DMS53 treated with DMSO at 0.1 percent for 48 hours (cell line): ENCODE data around the gene GSDMA.

ENCODE experiments used
- DNase-seq: peaks from one replicate; lab custom pipeline; 2025; ENCODE audit not compliant: unreplicated experiment; lab: John Stamatoyannopoulos, UW

GSDMA gene

DNA sequence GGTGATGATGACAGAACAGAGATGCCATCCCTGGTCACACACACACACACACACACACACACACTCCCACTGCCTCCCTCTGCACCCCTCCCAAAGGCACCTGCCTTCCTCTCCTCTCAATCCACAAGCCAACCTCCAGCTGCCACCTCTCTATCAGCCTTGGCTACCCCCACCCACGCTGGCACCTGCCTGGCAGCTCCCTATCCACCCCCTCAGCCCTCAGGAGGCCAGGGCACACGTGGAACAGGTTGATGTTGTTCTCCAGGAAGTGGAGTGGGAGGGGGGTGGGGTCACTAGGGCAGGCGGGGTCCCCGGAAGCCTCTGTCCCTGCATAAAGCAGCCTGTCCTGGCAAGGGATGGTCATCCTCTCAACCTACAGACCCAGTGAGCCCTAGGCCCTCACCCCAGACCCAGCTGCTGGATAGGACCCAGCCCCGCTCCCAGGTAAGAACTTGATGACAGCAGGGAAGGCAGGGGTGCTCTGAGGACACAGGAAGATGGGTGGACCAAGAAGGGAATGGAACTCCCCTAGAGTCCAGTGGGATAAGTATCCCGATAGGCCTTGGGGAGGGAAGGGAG lies at the start of gene GSDMA:
Gene GSDMA, plus strand, starts transcription at position 363 of the 579 bp plus-strand sequence. CDS start 2,684 bp downstream, outside the sequence.
- DNase-seq = peak; percentile 43

DNA sequence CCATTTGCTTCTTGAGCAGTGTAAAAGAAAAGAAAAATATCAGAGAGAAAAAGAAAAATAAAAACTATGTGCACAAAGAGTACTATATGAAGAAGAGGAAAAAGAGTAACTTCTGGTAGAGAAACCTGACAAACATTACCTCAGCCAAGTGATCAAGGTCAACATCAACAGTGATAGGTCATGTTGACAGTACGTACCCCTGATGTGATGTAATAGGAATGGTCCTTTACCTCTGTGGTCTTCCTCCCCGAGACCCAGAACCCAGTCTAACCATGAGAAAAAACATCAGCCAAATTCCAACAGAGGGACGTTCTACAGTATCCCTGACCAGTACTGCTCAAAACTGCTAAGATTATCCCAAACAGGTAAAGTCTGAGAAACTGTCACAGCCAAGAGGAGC lies 48.8 kb upstream of the GSDMA start:
- DNase-seq = no peak

GRCh38 chr17:39915559-39915958 lies 47.2 kb upstream of the GSDMA start:
- no peak for DNase-seq

DNA sequence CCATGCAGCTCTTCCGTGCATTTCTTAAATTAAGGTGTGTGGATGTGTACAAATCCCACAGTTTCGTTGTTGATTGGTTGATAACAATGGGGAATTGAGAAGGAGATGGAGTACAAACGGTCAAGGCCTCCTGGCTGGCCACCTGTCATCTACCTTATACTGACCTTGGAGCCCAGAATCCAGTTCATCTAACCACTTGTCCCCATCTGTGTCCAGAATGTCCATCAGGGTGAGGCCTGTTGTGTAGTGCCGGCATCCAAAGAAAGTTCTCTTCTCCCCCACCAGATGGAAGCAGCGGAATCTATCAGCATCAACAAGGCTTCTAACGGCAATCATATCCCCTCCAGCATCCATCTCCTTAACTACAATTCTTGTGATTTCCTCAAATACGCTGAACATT lies 45.9 kb upstream of the GSDMA start:
- DNase-seq = no peak

DNA sequence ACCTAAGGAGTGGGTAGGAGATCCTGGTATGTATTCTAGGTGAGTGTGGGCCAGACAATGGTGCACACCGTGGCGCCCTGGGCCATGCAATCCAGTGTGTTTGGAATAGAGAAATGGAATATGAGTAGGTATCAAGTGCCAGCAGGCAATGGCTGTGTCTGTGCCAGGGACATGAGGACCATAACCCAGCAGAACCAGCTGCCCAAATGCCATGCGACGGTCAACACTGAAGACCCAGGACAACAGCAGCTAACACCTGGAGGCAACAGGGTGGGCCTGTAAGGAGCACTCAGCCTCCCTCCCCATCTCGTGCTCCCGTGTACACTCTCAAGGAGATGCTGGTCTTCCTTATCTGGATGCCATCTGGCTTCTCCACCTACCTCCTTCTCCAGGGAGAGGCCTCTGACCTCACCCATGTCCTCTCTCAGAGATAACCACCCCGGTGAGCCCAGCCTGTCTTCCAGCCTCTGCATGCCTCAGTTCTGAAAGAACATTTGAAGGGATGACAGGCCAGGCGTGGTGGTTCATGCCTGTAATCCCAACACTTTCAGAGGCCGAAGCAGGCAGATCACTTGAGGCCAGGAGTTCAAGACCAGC lies 43.6 kb upstream of the GSDMA start:
- DNase-seq = no peak

DNA sequence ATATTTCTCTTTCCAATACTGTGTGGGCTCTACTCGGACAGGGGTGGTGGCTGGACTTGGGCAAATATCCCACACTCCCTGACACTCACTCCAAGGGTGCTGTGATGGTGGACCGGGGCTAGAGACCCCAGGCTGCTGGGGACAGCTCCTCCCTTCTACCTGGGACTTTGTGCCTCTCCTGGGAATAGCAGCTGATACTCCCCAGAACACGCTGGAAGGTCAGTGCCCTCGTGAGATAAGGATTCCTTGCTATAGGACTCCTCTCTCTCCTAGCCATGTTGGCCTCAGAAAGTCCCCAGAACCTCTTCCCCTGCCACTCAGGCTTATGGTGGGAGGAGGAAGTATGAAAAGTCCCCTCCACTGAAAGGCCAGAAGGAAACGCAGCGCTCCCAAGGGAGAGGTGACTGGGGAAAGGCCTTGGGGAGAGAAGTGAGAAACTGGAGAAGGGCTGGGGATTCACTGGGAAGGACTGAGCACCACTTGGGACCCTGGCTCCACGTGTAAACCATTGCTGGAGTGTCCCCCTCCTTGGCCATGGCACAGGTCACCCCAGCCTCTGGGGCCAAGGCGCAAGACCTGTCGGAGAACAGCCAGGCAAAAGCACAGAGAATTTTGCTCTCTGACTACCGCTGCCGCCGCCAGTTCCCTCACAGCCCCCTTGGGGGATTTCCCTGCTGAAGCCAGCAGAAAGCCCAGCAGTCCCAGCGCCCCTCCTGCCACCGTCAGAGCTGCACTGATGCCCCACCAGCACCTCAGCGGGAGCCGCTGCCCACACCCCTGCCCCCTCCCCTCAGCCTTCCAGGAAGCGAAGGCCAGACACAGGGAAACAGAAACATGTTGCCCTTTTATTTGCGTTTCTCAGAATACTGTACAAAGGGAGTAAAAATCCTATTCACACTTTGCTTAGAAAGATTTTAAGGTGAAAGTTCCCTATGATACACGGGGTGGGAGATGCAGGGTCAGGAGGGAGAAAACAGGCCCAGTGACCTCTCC lies 42.3 kb upstream of the GSDMA start:
- no peak for DNase-seq

DNA sequence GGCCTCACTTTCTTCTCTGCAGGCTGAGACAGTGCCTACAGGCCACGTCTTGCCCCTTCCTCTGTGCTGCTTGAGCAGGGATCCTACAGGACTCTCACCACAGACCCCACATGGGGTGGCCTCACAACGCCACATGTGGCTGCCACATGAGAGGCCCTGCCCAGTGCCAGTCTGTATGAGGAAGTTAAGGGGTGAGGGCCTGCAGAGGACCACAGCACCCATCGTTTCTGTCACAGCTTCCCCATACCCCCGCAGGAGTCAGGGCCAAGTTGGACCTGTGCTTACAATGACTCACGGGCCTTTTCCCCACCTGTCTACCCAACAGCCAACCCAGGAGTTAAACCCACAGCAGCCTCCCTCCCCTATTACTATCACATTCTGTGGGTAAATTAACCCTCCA lies 41.5 kb upstream of the GSDMA start:
- no peak for DNase-seq

DNA sequence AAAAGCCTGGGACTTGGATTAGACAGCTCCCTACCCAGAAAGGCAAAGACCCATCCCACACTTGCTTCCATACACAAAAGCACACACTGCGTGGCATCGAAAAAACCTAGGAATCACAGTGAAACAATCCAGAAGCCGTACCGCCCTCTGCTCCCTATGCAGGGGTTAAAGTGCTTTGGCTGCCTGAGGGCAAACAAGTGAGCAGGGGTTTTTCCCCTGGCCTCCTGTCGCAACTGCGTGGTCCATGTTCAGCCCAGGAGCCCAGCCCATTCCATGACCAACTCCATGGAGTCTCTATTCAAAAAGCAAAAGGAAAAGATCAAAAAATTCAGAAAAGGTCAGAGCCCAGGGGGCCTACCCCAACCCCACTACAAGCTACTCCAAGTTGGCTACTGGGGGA lies 40.8 kb upstream of the GSDMA start:
- DNase-seq = no peak

GRCh38 chr17:39923230-39923629 lies 39.6 kb upstream of the GSDMA start:
- DNase-seq = no peak

GRCh38 chr17:39923836-39924690 lies 38.7 kb upstream of the GSDMA start:
- DNase-seq = no peak

DNA sequence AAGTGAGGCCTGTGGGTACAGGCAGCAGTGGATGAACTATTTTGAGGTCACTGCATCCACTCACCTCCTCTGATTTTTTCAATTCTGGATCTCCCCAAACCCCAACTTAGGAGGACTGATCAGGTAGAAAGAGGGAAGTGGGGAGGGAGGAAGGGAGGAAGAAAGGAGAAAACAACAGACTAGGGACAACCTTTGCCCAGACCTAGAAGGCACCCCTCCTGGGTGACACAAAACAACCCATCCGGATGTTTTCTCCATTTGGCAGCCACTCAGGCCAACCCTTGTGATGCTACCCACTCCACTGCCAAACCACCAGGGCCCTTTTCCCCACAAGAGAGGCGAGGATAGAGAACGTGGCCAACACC lies 38.1 kb upstream of the GSDMA start:
- DNase-seq = no peak

DNA sequence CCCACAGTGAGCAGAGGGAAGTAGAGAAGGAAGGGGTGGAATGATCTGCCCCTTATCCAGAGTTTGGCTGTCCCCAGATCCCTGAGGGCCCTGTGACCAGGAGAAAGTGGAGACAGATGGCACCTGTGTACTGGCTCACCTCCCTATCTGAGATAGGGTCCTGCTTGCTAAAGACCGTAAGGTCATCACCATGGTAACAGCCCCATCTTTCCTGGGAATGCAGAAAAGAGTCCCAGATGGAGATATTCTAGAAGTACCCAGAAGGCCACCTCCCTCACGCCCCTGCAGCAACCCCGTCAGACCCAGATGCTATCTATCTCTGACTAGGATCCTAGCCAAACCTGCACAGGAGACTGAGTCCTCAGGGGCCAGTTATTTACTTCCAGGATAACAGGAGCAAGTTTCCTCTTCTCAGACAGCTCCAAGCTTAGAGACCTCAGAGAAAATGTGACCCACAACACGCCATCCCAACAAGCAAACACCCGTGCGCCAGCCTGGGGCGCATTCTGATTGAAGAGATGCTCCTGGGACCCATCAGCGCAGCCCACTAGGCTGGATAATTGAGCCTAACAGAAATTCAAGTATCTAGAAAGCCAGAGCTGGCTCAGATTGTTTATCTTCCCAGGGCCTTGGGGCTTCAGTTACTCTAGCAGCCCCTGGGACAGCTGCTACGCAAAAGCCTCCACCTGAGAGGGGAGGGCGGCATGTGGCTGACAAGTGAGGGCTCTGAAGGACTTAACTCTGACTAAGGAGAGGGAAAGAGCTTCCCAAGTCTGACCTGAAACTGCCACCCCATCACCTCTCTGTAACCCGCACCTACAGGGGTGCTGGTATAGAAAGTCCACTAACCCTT lies 37.3 kb upstream of the GSDMA start:
- DNase-seq = no peak

GRCh38 chr17:39926135-39926587 lies 36.6 kb upstream of the GSDMA start:
- DNase-seq = no peak

DNA sequence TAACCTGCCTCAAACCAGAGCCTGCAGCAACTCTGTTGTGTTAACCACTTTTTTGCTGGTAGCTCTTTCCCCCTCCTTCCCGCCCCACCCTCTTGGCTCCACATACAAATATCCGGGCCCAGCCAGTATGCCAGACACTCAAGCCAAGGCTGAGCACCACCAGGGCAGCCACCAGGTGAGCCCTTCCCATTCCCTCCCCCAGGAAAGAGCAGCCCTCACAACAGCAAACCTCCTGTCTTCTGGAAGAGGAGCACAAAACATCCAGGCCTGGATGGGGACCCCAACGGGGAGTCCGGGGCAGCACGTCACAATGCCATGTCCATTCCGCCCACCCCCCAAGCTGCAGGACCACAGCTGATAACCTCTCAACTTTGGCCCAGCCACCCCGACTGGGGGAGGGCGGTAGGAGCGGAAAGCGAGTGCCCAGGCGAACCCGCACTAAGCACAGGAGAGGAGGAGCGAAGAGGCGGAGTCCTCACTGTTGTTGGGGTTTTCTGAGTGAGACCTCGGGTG lies 36.2 kb upstream of the GSDMA start:
- no peak for DNase-seq

DNA sequence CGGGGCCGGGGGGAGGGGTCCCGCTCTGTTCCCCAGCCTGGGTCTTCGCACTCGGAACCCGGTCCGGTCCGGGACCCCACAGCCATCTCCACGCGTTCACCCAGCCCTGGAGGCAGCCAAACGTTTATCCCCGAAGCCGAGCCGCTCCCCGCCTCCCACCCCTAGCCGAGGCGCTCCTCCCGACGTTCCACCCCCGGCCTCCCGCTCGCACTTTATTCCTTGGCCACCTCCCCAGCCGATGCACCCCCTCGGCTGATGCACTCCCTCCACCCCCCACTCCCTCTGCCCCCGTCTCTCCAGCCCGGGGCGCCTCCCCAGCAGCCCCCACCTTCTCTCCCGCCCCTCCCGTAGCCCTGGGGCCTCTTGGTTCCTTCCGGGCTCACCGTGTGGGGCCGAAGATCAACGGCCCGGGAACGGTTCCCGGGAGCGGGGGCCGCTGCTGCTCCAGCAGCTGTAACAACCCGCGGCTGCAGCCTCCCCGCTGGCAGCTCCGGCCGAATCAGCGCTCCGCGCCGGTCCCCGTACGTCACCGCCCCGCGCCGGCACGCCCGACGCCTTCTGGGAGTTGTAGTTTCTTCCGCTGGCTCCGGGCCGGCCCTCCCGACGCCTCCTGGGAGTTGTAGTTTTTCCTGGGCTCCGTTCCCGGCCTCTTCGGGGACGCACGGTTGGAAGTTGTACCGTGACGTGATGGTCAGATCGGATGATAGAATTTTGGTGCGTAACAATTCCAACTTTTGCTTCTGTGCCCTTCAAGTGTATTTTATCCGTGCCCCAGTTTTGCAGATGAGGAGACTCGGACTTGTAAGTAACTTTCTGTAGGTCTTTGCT lies 35.5 kb upstream of the GSDMA start, which contains the start of the genes LRRC3C and ORMDL3:
Gene LRRC3C, plus strand, starts transcription at position 632 of the 828 bp plus-strand sequence. CDS start 13,792 bp downstream, outside the sequence.
Gene ORMDL3, minus strand, starts transcription at position 501 of the 828 bp plus-strand sequence. CDS start 3,398 bp downstream, outside the sequence.
- peak; percentile 63 for DNase-seq

DNA sequence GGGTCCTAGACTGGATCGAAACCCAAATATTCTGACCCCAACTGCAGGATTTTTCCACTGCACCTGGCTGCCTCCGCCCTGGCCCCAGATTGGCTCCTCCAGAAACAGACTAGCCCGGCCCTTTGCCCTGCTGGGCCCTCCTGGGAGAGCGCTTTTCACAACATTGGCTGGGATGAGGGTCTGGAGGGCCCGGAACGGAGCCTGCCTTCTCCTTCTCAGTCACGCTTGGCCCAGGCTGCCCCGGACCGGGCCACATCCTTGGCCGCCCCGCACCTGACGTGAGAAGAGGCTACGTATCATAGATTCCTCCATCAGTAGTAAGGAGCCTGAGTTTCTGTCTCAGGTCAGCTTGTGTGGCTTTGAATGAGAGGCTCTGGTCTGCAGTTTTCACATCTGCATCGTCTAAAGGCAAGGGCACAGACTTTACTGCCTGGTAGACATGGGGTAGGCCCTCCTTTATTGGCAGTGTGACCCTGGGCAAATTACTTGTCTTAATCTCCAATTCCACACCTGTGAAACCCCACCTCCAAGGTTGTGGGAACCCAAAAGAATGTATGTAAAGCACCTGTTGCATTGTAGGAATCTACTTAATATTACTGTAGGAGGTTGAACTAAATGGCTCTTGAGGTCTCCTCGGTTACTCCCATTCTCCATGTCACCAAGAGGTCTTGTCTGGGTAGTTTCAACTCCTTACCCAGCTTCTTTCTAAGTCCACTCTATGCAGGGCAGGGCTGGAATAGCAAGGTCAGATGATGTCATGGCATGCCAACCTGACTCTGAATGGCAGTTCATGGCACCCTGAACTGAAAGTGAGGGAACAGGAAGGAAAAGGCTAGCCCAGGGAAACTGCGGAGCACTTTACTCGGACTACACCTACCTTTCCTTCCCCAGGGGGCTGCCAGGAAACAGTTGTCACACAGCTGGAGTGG lies 34.6 kb upstream of the GSDMA start:
- no peak for DNase-seq

DNA sequence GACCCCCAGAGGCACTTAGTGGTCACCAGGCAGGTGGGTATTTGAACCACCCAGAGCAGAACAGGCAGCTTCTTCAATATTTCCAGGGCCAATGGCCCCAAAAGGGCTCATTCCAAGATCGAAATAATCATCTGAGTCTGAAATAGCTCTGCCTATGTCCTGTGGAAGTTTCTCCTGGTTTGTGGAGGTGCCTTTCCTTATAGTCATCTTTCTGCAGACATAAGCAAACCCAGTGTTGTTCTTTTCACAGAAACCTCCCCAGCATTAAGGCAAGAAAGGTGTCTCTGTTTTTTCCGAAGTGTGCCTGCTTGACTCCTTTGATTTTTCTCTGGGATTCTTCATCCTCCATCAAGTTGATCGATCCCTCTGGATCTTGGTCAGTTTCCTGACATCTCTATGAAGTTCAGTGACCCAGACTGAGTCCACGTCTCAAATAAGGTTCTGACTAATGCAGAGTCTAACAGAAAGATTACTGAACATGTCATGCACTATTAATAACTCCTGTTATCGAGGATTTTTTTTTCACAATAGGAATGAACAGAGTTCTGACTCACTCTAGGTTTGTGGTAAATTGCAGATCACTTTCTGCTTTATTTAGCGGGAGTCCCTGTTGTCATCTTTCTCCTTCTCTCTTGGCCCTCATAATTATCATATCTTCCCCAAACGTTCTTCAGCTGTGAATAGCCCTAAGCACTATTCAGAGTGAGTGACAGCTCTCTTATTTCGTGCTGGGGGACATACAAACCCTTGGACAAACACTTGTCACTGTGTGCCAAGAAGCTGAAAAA lies 33.8 kb upstream of the GSDMA start:
- no peak for DNase-seq
